CD4-positive, alpha-beta T cell (primary cell): Measurements from ENCODE around the gene KAT5. TPM values are rescaled to one million over a fixed set of nuclear protein-coding genes. Genes with fewer than 3 reads are reported as not detected.

Experiments
- ATAC-seq: fragments of 200-7000 bp; cut with Tn5 transposase; one replicate; pipeline ENCODE4 v1.10.0; 2022; ENCODE audit warnings: mild to moderate bottlenecking; ENCODE audit not compliant: poor library complexity
- CTCF ChIA-PET: fragments of 350-600 bp; sonication (Branson Sonifier 250); formaldehyde crosslinking; loops from one replicate; lab custom pipeline; 2021; ENCODE audit warnings: antibody characterized with exemption, inconsistent platforms; lab: Charles Lee
- POLR2A ChIA-PET: fragments of 350-600 bp; sonication (Branson Sonifier 250); formaldehyde crosslinking; loops from one replicate; lab custom pipeline; 2021; ENCODE audit warnings: antibody characterized with exemption, inconsistent platforms; lab: Charles Lee
- DNase-seq, 14 experiments: peaks; one replicate each; pipeline ENCODE4 v3.0.0-alpha.2; 2013 to 2020; ENCODE audit warnings: mixed read lengths in 2 of 14
- H3K27ac ChIP-seq, 2 donors: one replicate each; pipeline versions ENCODE4 v1.5.1 to v1.7.0; 2013; ENCODE audit warnings: low read length in 2 of 2, low read depth in 1 of 2, mild to moderate bottlenecking in 1 of 2
- H3K27me3 ChIP-seq, 2 experiments: 1 replicate in 1 of 2; 2 replicates in 1 of 2; pipeline versions ENCODE4 v1.6.1 to v1.7.0; 2013; ENCODE audit warnings: low read length in 2 of 2, control low read depth in 1 of 2, mild to moderate bottlenecking in 1 of 2, moderate library complexity in 1 of 2; ENCODE audit not compliant: insufficient read depth in 2 of 2, control insufficient read depth in 1 of 2
- H3K36me3 ChIP-seq: one replicate; pipeline ENCODE4 v1.6.1; 2013; ENCODE audit warnings: low read length, control low read depth; ENCODE audit not compliant: insufficient read depth
- H3K4me1 ChIP-seq: one replicate; pipeline ENCODE4 v1.6.1; 2013; ENCODE audit warnings: low read length, control low read depth; ENCODE audit not compliant: insufficient read depth
- H3K4me3 ChIP-seq: one replicate; pipeline ENCODE4 v1.5.1; 2013; ENCODE audit warnings: mild to moderate bottlenecking, low read length, moderate library complexity
- H3K9me3 ChIP-seq, 2 experiments: 1 replicate in 1 of 2; 2 replicates in 1 of 2; pipeline versions ENCODE4 v1.6.1 to v1.7.0; 2013; ENCODE audit warnings: low read length in 2 of 2, mild to moderate bottlenecking in 2 of 2, control low read depth in 1 of 2, moderate library complexity in 1 of 2; ENCODE audit not compliant: control insufficient read depth in 1 of 2, insufficient read depth in 1 of 2
- H3K27ac Mint-ChIP-seq: one replicate; pipeline ENCODE4 v1.8.0; 2020; ENCODE audit warnings: mixed read lengths
- H3K27me3 Mint-ChIP-seq: one replicate; pipeline ENCODE4 v1.8.0; 2021; ENCODE audit warnings: mixed read lengths
- H3K36me3 Mint-ChIP-seq: one replicate; pipeline ENCODE4 v1.8.0; 2021; ENCODE audit warnings: low read depth, mixed read lengths
- H3K4me1 Mint-ChIP-seq: one replicate; pipeline ENCODE4 v1.8.0; 2021; ENCODE audit warnings: low read depth, mixed read lengths
- H3K4me3 Mint-ChIP-seq: one replicate; pipeline ENCODE4 v1.8.0; 2020; ENCODE audit warnings: mild to moderate bottlenecking, mixed read lengths
- H3K9me3 Mint-ChIP-seq: one replicate; pipeline ENCODE4 v1.8.0; 2020; ENCODE audit warnings: mixed read lengths
- intact Hi-C, 2 experiments: fragments of 100-400 bp; cut with DNase I in 1 of 2; cut with micrococcal nuclease in 1 of 2; formaldehyde crosslinking; loops; one replicate each; pipeline versions ENCODE4 v1.15.1 to v1.9.0; 2023 to 2025; cut with DNase I, micrococcal nuclease
- total RNA-seq, 174 experiments: library from RNA in 2 of 174; stranded (reverse) in 2 of 174; gene quantifications; one replicate each; pipeline ENCODE4 v1.2.3 and lab custom pipeline; 2021 to 2026
- TF ChIP-seq, protein P1 (sequence below): fragments of 200-600 bp; IDR thresholded peaks from one replicate; pipeline ENCODE4 v1.8.0; 2022; ENCODE audit warnings: antibody characterized with exemption, mild to moderate bottlenecking

Gene KAT5
- total RNA-seq, 2 experiments from 2014 or later = 90.9 to 99.6 TPM

DNA sequence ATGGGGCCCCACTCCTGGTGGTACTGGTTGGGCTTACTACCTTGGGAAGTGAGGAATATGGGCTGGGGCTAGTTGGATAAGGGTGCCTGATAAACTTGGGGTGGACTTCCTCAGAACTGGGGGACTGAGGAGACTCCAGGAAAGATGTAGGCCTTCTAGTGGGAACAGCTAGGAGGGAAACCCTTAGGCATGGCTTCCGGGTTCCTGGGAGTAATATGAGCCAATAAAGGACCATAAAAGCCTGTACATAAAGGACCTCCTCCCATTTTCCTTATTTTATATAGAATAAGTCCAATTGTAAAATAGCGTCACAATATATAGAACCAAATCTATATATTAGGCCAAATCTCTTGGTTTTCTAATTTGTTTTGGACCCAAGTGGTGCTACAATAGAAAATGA is 27.0 kb downstream of the KAT5 start:
- H3K4me1 Mint-ChIP-seq = no peaks in the 10 kb centered on the region
- ChIA-PET POLR2A (no interaction called here), CTCF (interaction anchor here (1.3 kb wide), 1 partner anchor 27 kb away, joined by 6 read pairs; the partner anchor contains the start of gene KAT5)
- H3K27ac Mint-ChIP-seq = no peak overlapping the region
- TF ChIP-seq, protein P1, sequence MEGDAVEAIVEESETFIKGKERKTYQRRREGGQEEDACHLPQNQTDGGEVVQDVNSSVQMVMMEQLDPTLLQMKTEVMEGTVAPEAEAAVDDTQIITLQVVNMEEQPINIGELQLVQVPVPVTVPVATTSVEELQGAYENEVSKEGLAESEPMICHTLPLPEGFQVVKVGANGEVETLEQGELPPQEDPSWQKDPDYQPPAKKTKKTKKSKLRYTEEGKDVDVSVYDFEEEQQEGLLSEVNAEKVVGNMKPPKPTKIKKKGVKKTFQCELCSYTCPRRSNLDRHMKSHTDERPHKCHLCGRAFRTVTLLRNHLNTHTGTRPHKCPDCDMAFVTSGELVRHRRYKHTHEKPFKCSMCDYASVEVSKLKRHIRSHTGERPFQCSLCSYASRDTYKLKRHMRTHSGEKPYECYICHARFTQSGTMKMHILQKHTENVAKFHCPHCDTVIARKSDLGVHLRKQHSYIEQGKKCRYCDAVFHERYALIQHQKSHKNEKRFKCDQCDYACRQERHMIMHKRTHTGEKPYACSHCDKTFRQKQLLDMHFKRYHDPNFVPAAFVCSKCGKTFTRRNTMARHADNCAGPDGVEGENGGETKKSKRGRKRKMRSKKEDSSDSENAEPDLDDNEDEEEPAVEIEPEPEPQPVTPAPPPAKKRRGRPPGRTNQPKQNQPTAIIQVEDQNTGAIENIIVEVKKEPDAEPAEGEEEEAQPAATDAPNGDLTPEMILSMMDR = no peak
- Histone ChIP-seq H3K4me3 (no peak overlapping the region), H3K36me3 (no peaks in the 10 kb centered on the region), H3K9me3 (no peaks in the 10 kb centered on the region), H3K27ac (no peak overlapping the region), H3K27me3 (peaks cover 3 to 12% of the 10 kb centered on the region in 2 experiments), H3K4me1 (no peaks in the 10 kb centered on the region)
- no peaks in the 10 kb centered on the region for H3K9me3 Mint-ChIP-seq
- no peaks in the 10 kb centered on the region for H3K36me3 Mint-ChIP-seq
- intact Hi-C loops = no loop called here
- no peak for DNase-seq
- no peak overlapping the region for H3K4me3 Mint-ChIP-seq
- peaks cover 36% of the 10 kb centered on the region for H3K27me3 Mint-ChIP-seq
- no peak for ATAC-seq

GRCh38 chr11:65741185-65741584 is 29.1 kb downstream of the KAT5 start:
- H3K9me3 Mint-ChIP-seq = no peaks in the 10 kb centered on the region
- POLR2A ChIA-PET = no interaction called here

GRCh38 chr11:65742353-65742752 is 30.3 kb downstream of the KAT5 start:
- no peaks in the 10 kb centered on the region for H3K36me3 Mint-ChIP-seq
- H3K9me3 ChIP-seq = no peaks in the 10 kb centered on the region
- no peak overlapping the region for H3K27ac Mint-ChIP-seq
- H3K27me3 ChIP-seq = peaks cover 3 to 12% of the 10 kb centered on the region in 2 experiments
- intact Hi-C loops = no loop called here
- H3K4me1 Mint-ChIP-seq = no peaks in the 10 kb centered on the region
- no peak overlapping the region for H3K4me3 ChIP-seq
- no peak overlapping the region for H3K4me3 Mint-ChIP-seq
- peaks cover 36% of the 10 kb centered on the region for H3K27me3 Mint-ChIP-seq
- H3K9me3 Mint-ChIP-seq = no peaks in the 10 kb centered on the region
- H3K27ac ChIP-seq = no peak overlapping the region
- no peaks in the 10 kb centered on the region for H3K4me1 ChIP-seq
- POLR2A ChIA-PET = no interaction called here
- ATAC-seq (no peak), DNase-seq (no peak)
- CTCF ChIA-PET = no interaction called here
- TF ChIP-seq, protein P1 = no peak
- H3K36me3 ChIP-seq = no peaks in the 10 kb centered on the region

More at GRCh38 chr11:65741185-65741584, 29.1 kb downstream of the KAT5 start:
- no peaks in the 10 kb centered on the region for H3K36me3 ChIP-seq
- H3K27ac Mint-ChIP-seq = no peak overlapping the region
- DNase-seq (no peak), ATAC-seq (no peak)
- no peaks in the 10 kb centered on the region for H3K4me1 Mint-ChIP-seq
- H3K9me3 ChIP-seq = no peaks in the 10 kb centered on the region
- H3K4me3 ChIP-seq = no peak overlapping the region
- no peak overlapping the region for H3K27ac ChIP-seq
- H3K27me3 Mint-ChIP-seq = peaks cover 36% of the 10 kb centered on the region
- TF ChIP-seq, protein P1 = no peak
- no peaks in the 10 kb centered on the region for H3K36me3 Mint-ChIP-seq
- H3K4me3 Mint-ChIP-seq = no peak overlapping the region
- CTCF ChIA-PET = interaction anchor here (1.1 kb wide), 1 partner anchor 28 kb away, joined by 3 read pairs; no protein-coding TSS in a partner anchor
- no peaks in the 10 kb centered on the region for H3K4me1 ChIP-seq
- intact Hi-C loops = no loop called here
- H3K27me3 ChIP-seq = peaks cover 3 to 12% of the 10 kb centered on the region in 2 experiments
